Fibroblast of skin of right biceps (primary cell): ENCODE data around the gene ANKRD30BL.
"Not testable (repeated sequence)": the region's sequence is repeated elsewhere in the genome, so short reads cannot be mapped to it uniquely, and the experiment has no call there.

ENCODE experiments used
- DNase-seq: peaks from one replicate; pipeline ENCODE4 v3.0.0-alpha.2; 2013

Gene ANKRD30BL, protein sequence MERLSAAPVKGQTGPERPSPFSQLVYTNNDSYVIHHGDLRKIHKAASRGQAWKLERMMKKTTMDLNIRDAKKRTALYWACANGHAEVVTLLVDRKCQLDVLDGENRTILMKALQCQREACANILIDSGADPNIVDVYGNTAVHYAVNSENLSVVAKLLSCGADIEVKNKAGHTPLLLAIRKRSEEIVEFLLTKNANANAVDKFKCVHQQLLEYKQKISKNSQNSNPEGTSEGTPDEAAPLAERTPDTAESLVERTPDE

DNA sequence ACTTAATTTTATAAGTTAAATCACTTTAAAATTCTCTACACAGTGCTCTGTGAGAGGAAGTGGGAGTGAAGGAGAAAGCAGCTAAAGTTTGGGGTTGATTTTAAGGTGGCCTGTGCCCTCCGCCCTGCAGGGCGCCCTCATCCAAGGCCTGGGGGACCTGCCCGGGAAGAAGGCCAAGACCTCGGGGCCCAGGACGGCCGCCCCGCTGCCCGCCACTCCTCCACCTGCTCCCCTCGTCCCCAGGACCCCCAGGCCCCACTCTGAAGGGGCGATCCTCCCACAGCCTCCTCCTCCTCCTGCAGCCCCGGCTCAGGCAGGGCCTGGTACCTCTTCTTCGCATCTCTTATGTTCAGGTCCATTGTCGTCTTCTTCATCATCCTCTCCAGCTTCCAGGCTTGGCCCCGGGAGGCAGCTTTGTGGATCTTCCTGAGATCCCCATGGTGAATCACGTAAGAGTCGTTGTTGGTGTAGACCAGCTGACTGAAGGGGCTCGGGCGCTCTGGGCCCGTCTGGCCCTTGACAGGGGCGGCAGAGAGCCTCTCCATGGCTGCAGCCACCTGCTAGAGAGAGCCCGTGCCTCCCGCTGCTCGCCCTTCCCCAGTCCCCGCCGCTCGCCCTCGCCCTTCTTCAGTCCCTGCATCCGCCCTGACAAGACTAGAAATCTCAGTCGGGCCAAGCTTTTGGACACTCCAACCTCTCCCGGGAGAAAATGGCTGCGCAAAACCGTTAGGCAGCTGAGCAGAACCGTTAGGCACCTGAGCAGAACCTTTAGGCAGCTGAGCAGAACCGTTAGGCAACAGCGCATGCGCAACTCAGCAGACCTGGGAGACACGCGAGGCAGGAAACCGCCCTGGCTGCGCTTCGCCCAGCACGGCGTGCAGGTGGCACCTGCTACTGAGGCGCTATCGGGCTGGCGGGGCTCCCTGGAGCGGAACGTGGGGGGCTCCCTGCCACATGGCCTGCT is at the start of gene ANKRD30BL:
Gene ANKRD30BL, minus strand, starts transcription at position 792 of the 964 bp plus-strand sequence. Its CDS starts 247 bp downstream, at position 545.
- DNase-seq, result not testable (repeated sequence)

DNA sequence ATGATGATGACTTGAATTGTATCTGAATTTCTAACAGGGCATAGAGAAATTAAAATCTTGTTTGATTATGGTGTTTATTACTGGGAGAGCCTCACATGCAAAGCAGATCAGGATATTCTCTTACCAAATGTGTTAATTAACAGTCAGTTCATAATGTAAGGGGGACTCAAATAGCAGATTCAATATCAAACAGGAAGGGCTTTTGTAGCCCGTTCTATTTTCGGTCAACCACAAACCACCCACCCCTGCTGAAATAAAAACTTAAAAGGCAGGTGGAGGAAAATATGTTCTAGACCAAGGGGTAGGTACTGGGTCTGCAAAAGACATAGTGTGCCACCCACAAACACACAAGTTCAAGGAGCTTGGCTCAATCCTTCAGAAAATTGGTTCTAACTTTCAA is 41.1 kb upstream of the ANKRD30BL start:
- DNase-seq, result not testable (repeated sequence)

DNA sequence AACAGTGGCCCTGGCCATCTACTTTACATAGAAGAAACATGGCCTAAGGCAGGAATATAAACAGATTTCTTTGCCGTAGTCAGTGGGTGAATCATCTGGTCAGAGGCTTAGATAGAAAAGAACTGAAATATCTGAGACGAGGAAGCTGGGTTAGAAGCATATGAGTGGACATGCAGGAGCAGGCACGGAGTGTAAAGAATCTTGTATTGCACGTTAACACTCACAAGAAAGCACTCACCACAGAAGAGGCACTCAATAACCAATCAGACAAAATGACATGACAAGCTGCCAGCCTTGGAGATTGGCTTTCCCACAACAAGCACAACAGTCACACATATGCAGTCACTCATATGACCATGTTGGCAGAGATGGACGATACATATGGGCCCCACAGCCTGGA is 31.1 kb upstream of the ANKRD30BL start:
- not testable (repeated sequence) for DNase-seq

DNA sequence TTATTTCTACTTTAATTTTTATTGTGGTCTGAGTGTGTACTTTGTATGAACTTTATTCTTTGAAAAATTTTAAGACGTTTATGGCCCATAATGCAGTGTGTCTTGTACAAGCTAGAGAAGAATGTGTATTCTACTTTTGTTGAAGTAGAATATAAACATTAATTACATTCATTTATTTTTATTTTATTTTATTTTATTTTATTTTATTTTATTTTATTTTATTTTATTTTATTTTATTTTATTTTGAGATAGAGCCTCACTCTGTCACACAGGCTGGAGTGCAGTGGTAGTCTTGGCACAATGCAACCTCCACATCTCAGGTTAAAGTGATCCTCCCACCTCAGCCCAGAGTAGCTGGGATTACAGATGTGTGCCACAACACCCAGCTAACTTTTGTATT is 5.3 kb upstream of the ANKRD30BL start:
- not testable (repeated sequence) for DNase-seq

DNA sequence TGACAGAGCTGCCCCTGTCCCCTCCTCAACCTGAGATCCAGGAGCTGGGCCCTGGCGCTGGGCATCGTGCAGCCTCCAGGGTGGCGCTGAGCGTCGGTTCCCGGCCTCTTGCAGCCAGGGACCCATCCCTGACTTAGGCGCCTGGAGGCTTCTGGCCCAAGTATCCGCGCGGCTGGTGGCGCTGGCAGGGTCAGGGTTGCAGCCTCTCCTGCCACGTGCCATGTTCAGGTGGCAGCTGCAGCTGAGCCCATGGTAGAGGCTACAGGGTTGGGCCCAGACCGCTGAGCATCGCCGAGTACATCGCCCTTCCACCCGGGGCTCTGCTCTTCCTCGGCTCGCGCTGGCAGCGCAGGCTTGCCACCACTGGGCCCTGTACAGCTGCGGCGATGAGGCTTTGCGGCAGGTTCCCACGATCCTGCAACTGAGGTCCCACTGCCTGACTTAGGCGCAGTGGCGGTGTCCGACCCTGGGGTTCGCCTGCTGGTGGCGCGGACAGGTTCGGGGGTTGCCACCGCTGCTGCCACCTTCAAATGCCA is 441 bp upstream of the ANKRD30BL start:
- DNase-seq, result not testable (repeated sequence)

DNA sequence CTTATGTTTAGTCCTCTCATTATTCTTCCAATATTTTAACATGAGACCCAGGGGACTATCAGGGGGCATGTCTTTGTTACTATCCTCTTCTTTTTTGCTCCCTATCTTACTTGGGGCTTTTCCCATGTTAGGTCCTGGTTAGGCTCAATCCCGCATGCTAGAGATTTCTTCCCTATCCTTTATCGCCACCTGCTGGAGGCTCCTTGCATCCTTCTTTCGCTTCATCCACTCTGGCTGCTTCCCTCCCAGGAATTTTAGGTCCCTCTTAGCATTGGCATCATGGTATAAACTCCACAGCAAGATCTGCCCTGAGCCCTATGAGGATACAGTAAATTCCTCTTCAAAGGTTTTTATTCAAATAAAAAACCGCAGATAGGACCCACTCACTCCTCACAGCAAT is 15.0 kb downstream of the ANKRD30BL start:
- DNase-seq, result peak; percentile 41
